ENCODE results near the gene OPN1MW3.
"Not testable (repeated sequence)": the region's sequence is repeated elsewhere in the genome, so short reads cannot be mapped to it uniquely, and the experiment has no call there.

The OPN1MW3 gene

DNA sequence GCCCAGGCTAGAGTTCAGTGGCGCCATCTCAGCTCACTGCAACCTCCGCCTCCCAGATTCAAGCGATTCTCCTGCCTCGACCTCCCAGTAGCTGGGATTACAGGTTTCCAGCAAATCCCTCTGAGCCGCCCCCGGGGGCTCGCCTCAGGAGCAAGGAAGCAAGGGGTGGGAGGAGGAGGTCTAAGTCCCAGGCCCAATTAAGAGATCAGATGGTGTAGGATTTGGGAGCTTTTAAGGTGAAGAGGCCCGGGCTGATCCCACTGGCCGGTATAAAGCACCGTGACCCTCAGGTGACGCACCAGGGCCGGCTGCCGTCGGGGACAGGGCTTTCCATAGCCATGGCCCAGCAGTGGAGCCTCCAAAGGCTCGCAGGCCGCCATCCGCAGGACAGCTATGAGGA is at the start of gene OPN1MW3:
OPN1MW3 (plus strand) TSS at position 301 of the 400 bp plus-strand sequence; CDS start at position 339, 38 bp downstream.
- DNase-seq = not testable (repeated sequence)

DNA sequence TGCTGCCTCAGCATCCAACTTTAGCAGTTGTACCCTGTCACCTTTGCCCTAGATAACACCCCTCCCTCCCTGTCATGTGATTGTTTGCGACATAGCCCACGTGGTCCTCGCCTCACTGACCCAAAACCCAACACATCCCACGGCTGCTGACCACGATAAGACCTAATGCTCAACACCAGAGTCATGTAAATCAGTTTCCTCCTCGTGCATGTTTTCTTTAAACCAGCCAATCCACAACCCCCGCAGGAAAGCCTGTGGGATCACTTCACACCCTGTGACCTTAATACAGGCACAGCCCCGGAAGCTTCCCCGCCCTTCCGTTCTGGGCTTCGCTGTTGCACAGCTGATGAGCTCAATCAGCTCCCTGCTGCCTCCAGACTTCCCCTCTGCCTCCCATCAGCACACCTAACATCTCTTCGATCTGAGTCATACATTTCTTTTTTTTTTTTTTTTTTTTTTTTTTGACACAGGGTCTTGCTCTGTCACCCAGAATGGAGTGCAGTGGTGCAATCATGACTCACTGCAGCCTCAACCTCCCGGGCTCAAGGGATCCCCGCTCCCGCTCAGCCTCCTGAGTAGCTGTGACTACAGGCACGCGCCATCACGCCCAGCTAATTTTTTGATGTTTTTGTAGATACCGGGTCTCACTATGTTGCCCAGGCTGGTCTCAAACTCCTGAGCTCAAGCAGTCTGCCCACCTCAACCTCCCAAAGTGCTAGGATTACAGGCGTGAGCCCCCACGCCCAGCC is 47.5 kb upstream of the OPN1MW3 start:
- not testable (repeated sequence) for DNase-seq

GRCh38 chrX:154211057-154211456 is 46.3 kb upstream of the OPN1MW3 start:
- DNase-seq = not testable (repeated sequence)

DNA sequence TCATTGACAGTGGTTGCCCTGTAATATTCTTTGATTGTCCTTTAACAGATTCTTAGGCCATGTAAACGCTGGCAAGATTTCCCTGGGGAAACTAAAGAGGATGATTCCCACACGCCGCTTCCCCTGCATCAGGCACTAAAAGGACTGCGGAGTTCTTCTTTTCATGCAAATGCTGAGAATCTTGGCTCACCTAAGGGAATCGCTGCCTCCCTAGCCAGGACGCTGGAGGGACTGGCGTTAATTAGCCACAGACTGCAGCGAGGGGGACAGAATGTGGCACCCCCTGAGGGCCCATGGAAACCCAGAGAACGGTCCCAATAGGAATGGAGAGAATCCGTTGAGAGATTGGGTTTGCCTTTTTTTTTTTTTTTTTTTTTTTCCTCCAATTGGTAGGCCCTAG is 45.9 kb upstream of the OPN1MW3 start:
- DNase-seq = not testable (repeated sequence)

DNA sequence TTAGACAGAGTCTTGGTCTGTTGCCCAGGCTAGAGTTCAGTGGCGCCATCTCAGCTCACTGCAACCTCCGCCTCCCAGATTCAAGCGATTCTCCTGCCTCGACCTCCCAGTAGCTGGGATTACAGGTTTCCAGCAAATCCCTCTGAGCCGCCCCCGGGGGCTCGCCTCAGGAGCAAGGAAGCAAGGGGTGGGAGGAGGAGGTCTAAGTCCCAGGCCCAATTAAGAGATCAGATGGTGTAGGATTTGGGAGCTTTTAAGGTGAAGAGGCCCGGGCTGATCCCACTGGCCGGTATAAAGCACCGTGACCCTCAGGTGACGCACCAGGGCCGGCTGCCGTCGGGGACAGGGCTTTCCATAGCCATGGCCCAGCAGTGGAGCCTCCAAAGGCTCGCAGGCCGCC is 37.9 kb upstream of the OPN1MW3 start, which contains the start of gene OPN1MW2:
OPN1MW2 (plus strand) TSS at position 301 of the 400 bp plus-strand sequence; CDS start at position 361, 60 bp downstream.
- DNase-seq = not testable (repeated sequence)

GRCh38 chrX:154225292-154225691 is 32.1 kb upstream of the OPN1MW3 start:
- DNase-seq = not testable (repeated sequence)

GRCh38 chrX:154226706-154227105 is 30.7 kb upstream of the OPN1MW3 start:
- DNase-seq = not testable (repeated sequence)

GRCh38 chrX:154231443-154231842 is 25.9 kb upstream of the OPN1MW3 start:
- DNase-seq = not testable (repeated sequence)

DNA sequence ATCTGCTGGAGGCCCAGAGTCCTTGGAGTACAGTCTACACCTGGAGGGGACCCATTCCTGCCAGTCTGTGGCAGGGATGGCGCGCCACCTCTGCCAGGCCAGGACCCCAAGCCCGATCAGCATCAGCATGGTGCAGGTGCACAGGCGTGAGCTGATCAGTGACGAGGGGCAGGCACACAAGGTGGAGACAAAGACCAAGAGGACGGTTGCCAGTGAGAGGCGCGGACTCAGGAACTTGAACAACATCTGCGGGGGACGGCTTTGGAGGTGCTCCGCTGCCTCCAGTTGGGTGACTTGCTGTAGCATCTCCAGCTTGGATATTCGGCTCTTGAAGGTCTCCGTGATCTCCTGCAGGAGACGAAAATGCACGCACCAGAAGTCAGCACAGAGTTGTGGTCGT is 23.8 kb upstream of the OPN1MW3 start:
- DNase-seq = not testable (repeated sequence)

DNA sequence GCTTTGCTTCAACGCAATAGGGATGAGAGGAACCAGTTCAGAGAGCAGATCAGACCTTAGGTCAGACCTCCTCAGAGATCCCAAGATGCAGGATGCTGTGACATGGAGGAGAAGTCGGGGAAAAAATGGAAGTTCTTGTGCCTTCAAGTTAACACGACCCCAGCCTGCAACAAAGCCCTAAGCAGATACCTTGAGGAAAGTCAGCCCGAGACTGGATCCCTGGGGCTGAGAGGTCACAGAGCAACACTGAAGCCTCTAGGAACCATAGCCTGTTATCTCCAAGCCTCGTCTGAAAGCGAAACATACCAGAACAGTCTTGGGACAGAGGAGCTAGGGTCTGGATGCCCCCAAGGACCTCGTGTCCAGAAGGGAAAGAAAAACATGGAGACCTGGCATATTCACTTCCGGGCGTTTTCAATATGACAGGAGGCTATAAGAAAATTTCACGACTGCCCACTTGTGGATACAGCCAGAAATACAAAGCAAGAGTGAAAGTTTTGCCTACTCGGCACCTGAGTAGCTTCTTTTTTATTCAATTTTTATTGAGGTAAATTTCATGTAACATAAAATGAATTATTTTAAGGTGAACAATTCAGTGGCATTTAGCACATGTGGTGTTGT is 18.3 kb upstream of the OPN1MW3 start:
- not testable (repeated sequence) for DNase-seq

DNA sequence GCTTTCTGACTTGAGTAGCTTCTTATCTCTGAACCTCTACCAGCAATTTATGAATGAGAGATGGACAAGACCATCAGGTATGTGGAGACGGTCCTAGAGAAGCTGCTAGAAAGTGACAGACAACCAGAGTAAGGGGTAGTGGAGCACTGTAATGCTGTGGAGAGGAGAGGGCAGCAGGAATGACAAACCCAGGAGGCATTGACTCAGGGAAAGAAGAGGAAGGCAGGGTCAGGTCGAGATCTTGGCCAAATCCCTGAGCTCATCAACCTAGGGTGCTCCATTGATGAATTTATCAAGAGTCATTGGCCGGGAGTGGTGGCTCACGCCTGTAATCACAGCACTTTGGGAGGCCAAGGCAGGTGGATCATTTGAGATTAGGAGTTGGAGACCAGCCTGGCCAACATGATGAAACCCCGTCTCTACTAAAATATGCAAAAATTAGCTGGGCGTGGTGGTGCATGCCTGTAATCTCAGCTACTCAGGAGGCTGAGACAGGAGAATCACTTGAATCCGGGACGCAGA is 17.3 kb upstream of the OPN1MW3 start:
- DNase-seq = not testable (repeated sequence)

GRCh38 chrX:154247377-154248045 is 9.9 kb upstream of the OPN1MW3 start:
- DNase-seq = not testable (repeated sequence)

DNA sequence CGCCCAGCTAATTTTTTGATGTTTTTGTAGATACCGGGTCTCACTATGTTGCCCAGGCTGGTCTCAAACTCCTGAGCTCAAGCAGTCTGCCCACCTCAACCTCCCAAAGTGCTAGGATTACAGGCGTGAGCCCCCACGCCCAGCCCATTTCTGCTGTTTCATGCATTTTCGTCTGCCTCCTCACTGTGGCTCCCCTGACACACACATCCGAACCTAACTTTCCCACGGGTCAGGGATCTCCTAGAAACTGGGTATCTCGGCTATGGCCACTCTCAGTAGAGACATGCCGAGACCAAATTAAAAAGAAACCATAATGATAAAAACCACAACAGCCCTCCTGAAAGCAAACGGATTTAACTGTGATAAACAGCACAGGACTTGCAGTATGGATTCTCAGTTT is 9.3 kb upstream of the OPN1MW3 start:
- DNase-seq = not testable (repeated sequence)

DNA sequence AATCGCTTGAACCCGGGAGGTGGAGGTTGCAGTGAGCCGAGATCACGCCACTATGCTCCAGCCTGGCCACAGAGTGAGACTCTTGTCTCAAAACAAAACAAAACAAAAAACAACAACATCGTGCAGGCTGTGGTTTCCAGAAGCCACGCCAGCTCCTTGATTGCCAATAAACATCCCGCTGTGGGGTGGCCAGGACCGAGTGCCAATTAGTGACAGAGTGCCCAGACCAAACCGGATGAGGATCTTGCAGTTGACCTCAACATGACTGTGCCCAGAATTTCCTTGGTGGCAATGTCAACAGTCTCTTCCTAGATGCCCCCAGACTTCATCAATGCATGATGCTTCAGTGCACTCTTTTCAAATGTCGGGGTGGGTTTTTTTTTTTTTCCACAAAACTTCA is 1.3 kb downstream of the OPN1MW3 start:
- not testable (repeated sequence) for DNase-seq

GRCh38 chrX:154263072-154263471 is 5.7 kb downstream of the OPN1MW3 start:
- not testable (repeated sequence) for DNase-seq

DNA sequence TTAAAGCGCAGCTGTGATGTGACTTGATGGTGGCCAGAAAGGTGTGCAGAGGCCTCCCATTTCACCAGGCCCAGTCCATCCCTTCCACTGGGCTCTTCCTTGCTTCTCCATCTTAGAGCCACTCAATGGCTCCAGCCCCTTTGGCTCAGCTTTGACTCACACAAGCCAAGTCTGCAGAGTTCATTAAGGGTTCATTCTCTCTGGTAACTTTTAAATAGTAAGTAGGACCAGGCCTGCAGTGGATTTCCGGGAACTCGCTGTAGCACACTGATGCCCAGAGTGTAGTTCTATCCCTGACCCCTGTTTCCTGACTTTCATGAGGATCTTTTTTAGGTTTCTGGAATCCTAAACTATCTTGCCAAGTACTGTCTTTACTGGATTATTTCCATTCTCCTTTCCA is 11.9 kb downstream of the OPN1MW3 start:
- DNase-seq = not testable (repeated sequence)

- DNase-seq = not testable (repeated sequence)
These were observed 27.3 kb downstream of the OPN1MW3 start for GRCh38 chrX:154284489-154285338.

DNA sequence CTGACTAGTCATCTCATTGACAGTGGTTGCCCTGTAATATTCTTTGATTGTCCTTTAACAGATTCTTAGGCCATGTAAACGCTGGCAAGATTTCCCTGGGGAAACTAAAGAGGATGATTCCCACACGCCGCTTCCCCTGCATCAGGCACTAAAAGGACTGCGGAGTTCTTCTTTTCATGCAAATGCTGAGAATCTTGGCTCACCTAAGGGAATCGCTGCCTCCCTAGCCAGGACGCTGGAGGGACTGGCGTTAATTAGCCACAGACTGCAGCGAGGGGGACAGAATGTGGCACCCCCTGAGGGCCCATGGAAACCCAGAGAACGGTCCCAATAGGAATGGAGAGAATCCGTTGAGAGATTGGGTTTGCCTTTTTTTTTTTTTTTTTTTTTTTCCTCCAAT is 29.0 kb downstream of the OPN1MW3 start:
- not testable (repeated sequence) for DNase-seq

DNA sequence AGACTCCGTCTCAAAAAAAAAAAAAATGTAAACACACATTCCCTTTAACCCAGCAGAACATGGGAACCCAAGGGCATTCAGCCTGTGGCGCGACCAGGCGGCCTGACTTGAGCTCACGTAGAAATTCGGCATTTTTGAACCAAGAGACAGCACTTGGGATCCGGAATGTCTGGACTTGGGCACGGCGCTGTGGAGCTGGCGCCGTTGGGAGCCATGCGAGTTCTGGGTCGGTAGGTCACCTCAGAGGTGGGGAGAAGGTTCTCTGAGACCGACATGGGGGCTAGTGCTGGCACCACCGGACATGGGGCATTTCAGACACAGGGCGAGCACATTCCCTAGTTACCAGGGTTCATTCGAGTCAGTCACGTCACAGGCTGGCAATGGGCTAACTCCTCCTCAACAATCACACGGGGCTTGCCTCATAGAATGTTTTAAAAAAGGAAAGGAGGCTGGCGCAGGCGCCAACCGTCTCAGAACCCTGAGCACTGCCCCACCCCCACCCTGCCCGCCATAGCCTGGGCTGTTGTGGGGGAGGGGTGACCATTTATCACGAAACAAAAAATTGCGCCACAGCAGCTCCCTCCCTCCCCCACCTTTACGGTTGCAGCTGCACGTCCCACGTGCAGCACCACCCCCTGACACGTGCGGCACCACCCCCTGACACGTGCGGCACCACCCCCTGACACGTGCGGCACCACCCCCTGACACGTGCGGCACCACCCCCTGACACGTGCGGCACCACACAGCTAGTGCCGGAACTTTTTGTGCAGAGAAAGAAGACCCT is 37.6 kb downstream of the OPN1MW3 start, which contains the start of gene TEX28:
TEX28 (minus strand) TSS at position 334 of the 784 bp plus-strand sequence. CDS start 3,007 bp downstream, outside the sequence.
- no peak for DNase-seq

DNA sequence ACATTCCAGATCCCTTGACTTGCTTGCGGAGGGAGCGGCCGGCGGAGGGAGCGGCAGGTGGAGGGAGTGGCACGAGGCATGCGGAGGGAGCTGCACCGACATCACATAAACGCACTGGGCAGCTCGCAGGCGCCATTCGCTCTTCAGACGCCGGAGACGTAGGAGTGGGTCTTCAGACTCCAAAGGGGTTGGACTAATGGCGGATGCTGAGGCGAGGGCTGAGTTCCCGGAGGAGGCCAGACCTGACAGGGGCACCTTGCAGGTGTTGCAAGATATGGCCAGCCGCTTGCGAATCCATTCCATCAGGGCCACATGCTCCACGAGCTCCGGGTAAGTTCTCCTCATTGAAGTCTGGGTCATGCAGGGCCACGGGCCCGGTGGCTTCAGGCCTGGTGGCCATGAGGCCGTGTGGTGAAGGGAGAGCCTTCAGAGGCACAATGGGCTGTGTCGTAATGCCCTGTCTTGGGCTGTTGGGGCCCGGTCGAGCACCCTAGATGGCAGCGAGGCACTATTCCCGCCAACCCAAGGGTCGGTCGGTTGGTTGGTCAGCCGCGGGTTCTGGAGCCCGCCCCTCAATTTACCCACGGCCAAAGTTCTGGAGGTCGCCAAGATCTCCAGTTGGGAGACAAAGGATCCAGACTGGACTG is 38.4 kb downstream of the OPN1MW3 start, which contains the start of gene TKTL1:
TKTL1 (plus strand) TSS at position 132 of the 647 bp plus-strand sequence; CDS start at position 197, 65 bp downstream.
- DNase-seq = no peak

DNA sequence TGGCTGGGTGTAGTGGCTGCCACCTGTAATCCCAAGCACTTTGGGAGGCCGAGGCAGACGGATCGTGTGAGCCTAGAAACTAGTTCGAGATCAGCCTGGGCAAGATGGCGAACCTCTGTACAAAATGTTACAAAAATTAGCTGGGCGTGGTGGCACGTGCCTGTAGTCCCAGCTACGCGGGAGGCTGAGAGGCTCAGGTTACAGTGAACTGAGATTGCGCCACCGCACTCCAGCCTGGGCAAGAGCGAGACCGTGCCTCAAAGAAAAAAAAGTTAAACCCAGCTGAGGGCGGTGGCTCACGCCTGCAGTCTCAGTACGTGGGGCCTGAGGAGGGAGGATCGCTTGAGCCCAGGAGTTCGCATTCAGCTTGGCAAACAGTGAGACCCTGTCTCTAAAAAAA is 39.3 kb downstream of the OPN1MW3 start:
- DNase-seq = no peak
